NCI-H2196 treated with DMSO at 0.1 percent for 48 hours (cell line): ENCODE data around the gene LAMB1.

Experiments
- DNase-seq: peaks from one replicate; lab custom pipeline; 2025; ENCODE audit not compliant: unreplicated experiment; lab: John Stamatoyannopoulos, UW

LAMB1 gene

GRCh38 chr7:107999779-108000560 lies 3.0 kb downstream of the LAMB1 start:
- DNase-seq: no peak

GRCh38 chr7:107998660-107999480 lies 4.1 kb downstream of the LAMB1 start:
- DNase-seq: no peak

- DNase-seq: no peak
These were observed 4.8 kb downstream of the LAMB1 start for GRCh38 chr7:107998150-107998549.

- DNase-seq: no peak
These were observed 6.7 kb downstream of the LAMB1 start for GRCh38 chr7:107996072-107996882.

GRCh38 chr7:107995184-107996071 lies 7.5 kb downstream of the LAMB1 start:
- no peak for DNase-seq

- no peak for DNase-seq
These were observed 8.4 kb downstream of the LAMB1 start for GRCh38 chr7:107994421-107995030.

GRCh38 chr7:107993891-107994291 lies 9.1 kb downstream of the LAMB1 start:
- no peak for DNase-seq

GRCh38 chr7:107989618-107990373 lies 13.2 kb downstream of the LAMB1 start:
- DNase-seq: no peak

GRCh38 chr7:107982918-107983389 lies 20.0 kb downstream of the LAMB1 start:
- DNase-seq: no peak

- DNase-seq: no peak
These were observed 20.7 kb downstream of the LAMB1 start for GRCh38 chr7:107982042-107982840.

- DNase-seq: no peak
These were observed 21.5 kb downstream of the LAMB1 start for GRCh38 chr7:107981466-107981865.

- DNase-seq: no peak
These were observed 22.2 kb downstream of the LAMB1 start for GRCh38 chr7:107980671-107981190.

- DNase-seq: no peak
These were observed 22.8 kb downstream of the LAMB1 start for GRCh38 chr7:107980171-107980570.

- no peak for DNase-seq
These were observed 24.0 kb downstream of the LAMB1 start for GRCh38 chr7:107978815-107979408.

GRCh38 chr7:107977048-107977447 lies 25.9 kb downstream of the LAMB1 start:
- DNase-seq: no peak

GRCh38 chr7:107976620-107977019 lies 26.3 kb downstream of the LAMB1 start:
- no peak for DNase-seq

GRCh38 chr7:107975394-107976013 lies 27.5 kb downstream of the LAMB1 start:
- DNase-seq: no peak
